B cell (primary cell): ENCODE measurements around the gene KLHL30.

Experiments
- CTCF ChIP-seq: fragments of 200-600 bp; IDR thresholded peaks from one replicate; pipeline ENCODE4 v1.8.0; 2022; ENCODE audit warnings: antibody characterized with exemption, mild to moderate bottlenecking
- EZH2 ChIP-seq: IDR thresholded peaks from 2 replicates; pipeline ENCODE4 v1.6.1; 2012; ENCODE audit warnings: borderline replicate concordance, low read depth, mild to moderate bottlenecking, moderate library complexity, low read length; ENCODE audit not compliant: insufficient read depth, poor library complexity, severe bottlenecking

- TF ChIP-seq EZH2, result no peak
- TF ChIP-seq CTCF, result no peak
Observed at GRCh38 chr2:238126775-238127164, 11.7 kb upstream of the KLHL30 start.
